ENCODE measurements around the gene CD247.

The CD247 gene

DNA sequence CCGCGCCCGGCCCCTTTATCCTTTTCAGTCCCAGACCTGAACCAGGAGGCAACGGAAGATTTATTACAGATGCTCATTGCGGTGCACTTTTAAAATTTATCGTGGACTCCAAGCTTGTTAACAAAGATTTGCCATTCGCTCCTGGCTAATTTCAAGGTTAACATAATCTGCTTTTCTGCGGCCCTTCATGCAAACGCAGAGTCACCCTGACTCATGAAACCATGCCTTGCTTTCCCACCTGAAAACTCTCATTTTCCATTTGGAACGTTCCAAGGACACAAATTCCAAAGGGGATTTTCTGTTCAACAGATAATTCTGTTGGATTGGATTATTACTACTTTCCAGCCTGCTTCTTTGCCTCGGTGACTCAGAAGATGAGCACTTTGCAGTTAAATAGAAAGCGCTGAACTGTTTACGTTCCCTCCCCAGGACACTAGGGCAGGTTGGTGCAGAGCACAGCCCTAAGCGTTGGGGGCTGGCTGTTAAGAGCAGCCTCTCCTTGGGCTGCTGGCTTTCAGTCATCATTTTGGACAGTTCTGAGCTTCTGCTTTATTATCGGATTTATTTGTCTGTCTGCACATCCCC is 51.1 kb downstream of the CD247 start:
- TF ChIP-seq, protein P1, sequence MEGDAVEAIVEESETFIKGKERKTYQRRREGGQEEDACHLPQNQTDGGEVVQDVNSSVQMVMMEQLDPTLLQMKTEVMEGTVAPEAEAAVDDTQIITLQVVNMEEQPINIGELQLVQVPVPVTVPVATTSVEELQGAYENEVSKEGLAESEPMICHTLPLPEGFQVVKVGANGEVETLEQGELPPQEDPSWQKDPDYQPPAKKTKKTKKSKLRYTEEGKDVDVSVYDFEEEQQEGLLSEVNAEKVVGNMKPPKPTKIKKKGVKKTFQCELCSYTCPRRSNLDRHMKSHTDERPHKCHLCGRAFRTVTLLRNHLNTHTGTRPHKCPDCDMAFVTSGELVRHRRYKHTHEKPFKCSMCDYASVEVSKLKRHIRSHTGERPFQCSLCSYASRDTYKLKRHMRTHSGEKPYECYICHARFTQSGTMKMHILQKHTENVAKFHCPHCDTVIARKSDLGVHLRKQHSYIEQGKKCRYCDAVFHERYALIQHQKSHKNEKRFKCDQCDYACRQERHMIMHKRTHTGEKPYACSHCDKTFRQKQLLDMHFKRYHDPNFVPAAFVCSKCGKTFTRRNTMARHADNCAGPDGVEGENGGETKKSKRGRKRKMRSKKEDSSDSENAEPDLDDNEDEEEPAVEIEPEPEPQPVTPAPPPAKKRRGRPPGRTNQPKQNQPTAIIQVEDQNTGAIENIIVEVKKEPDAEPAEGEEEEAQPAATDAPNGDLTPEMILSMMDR (IDR thresholded peaks at IDR 0.05) = no peak

DNA sequence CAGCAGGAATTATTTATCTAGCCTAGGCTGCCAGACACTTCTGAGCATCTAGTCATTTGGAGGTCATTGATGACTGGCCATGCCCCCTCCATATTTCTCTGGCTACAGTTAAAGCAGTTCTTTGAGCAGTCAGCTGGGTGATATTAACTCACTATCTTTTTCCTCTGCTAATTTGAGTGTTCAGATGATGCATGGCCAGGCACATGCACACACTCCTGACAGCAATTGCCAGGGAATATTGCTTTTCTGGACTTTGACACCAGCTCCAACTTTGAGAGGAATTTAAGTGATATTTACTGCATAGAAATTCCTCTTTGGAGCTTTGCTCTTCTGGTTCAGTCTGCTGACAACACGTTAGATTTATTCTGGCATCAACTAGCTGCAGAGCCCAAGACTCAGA is 52.6 kb downstream of the CD247 start:
- TF ChIP-seq, protein P1 (IDR thresholded peaks at IDR 0.05) = no peak

DNA sequence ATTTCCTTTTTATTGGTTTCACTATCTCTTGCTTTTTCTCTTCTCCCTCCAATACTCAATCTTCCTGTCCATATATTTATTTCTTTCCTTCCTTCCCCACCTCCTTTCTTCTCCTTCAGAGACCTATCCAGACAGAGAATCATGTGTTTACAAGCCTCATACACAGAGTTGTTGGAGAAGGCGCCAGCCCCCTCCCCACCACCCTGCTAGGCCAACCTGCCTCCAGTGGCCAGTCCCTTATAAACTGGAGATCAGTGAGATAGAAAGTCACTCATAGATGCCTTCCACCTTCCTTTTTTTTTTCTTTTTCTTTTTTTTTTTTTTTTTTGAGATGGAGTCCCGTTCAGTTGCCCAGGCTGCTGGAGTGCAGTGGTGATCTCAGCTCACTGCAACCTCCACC is 53.3 kb downstream of the CD247 start:
- TF ChIP-seq, protein P1 (IDR thresholded peaks at IDR 0.05) = no peak

DNA sequence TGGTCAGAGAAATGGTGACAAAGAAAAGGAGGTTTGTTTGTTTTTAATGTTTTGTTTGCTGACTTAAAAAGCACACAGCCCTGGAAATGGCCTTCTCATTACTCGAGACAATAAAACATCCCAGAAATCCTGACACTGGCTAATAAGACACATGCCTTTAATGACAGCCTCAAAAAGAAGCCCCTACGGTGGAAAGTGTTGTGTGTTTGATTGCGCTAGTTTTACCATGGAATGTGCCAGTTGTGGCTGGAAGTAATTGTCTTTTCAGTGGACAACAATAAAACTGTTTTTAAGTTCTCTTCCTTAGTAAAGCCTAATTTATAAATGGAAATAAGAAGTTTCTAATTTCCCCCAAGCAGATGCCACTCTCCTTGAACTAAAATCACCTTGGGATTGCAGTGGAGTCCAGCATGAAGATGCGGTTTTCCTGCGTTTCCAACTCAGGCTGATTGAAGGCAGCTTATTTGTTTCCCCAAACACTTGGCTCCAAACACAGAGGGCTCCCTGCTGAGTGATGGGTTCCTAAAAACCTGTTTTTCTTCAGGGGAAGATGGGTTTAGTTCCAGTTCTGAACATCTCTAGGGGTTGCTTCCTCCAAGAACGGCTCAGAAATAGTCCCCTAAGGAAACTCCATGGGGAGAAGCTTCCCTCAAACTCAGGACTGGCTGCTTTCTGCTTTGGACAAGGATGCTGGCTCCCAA is 54.3 kb downstream of the CD247 start:
- TF ChIP-seq, protein P1 (IDR thresholded peaks at IDR 0.05) = no peak

DNA sequence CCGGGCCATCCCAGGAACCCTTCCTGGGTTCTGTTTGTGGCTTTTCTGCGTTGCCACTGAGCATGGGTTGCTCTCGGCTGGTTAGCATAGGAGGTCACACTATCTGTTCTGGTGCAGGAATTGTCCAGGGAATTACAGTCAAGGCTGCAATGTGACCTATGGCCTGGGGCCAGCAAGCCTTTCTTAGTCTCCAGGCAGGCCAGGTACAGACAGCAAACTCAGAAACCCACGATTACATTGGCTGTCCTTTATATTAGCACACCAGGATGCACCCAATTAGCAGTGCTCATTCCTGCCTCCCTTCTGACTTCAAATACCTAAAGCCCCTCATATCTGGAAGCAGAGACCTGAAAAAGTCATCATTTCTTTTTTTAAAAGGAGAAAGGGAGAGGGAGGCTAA is 55.2 kb downstream of the CD247 start:
- TF ChIP-seq, protein P1 (IDR thresholded peaks at IDR 0.05) = no peak

DNA sequence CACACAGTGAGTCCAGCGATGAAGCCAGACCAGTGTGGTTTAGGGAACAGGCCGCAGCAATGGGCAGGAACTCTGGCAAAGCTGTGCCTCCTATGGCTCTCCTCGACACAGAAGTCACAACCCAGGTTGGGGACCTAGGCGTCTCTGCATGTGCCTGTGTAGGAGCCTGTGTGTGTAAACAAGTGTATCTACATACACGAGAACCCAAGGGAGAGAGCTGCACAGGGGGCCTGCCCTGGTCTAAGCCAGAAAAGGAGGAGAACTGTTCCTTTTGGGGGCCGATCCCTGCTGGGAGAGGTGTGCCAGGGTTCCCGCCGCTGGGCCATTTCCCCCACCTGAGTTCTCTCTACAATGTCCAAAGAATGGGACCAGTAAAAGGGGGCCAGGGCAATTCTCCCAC is 56.0 kb downstream of the CD247 start:
- TF ChIP-seq, protein P1 (IDR thresholded peaks at IDR 0.05) = no peak

DNA sequence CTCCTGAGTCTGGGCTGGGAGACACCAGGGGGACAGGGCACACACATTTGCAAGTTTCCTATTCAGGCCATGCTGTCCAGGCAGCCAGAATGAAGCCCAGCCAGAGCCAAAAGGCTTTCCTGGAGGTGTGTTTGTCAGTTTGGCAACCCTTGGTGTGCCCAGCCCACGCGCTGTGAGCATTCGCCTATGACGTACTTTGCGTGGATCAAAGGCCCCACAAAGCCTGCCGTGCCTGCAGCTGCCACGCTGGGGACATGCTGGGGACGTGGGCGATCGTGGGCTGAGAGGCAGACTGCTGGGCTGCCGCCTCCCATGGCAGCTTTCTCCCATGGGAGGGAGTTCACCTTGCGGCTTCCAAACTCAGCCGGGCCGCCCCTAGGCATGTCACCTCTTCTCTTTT is 57.5 kb downstream of the CD247 start:
- TF ChIP-seq, protein P1 (IDR thresholded peaks at IDR 0.05) = no peak

Measured in LNCAP (cell line).